ENCODE measurements around the gene C19orf18. TPM values are rescaled to one million over a fixed set of nuclear protein-coding genes. Genes with fewer than 3 reads are reported as not detected.
A peak's percentile ranks its signal among the peaks of the same experiment; 100 is the strongest.
"Not testable (repeated sequence)": the region's sequence is repeated elsewhere in the genome, so short reads cannot be mapped to it uniquely, and the experiment has no call there.

Gene C19orf18
- total RNA-seq, 2 donors from 2014 or later, result 0.40 to 0.51 TPM

- Histone ChIP-seq H3K9me3 (ENCODE audit: control insufficient read depth, low read length) (peaks cover 69% of the 10 kb centered on the region), H3K9ac (ENCODE audit: extremely low read depth, low read length, poor library complexity, severe bottlenecking) (no peak overlapping the region), H3K36me3 (ENCODE audit: control insufficient read depth, insufficient read depth, low read length) (peaks cover 28% of the 10 kb centered on the region), H3K4me1 (ENCODE audit: control insufficient read depth, insufficient read depth, low read length) (no peaks in the 10 kb centered on the region), H3K27me3 (ENCODE audit: control insufficient read depth, insufficient read depth, low read length, poor library complexity, severe bottlenecking) (no peaks in the 10 kb centered on the region), H3K27ac (ENCODE audit: low read depth, low read length) (no peak overlapping the region), H3K4me3 (ENCODE audit: low read length) (no peak overlapping the region)
- Mint-ChIP-seq H3K36me3 (ENCODE audit: low read depth) (peaks cover 68% of the 10 kb centered on the region), H3K27me3 (ENCODE audit: insufficient read depth) (no peaks in the 10 kb centered on the region), H3K27ac (no peak overlapping the region), H3K9me3 (peaks cover 85% of the 10 kb centered on the region), H3K4me3 (no peak overlapping the region), H3K4me1 (peaks cover 14% of the 10 kb centered on the region)
- TF ChIP-seq, protein P1, sequence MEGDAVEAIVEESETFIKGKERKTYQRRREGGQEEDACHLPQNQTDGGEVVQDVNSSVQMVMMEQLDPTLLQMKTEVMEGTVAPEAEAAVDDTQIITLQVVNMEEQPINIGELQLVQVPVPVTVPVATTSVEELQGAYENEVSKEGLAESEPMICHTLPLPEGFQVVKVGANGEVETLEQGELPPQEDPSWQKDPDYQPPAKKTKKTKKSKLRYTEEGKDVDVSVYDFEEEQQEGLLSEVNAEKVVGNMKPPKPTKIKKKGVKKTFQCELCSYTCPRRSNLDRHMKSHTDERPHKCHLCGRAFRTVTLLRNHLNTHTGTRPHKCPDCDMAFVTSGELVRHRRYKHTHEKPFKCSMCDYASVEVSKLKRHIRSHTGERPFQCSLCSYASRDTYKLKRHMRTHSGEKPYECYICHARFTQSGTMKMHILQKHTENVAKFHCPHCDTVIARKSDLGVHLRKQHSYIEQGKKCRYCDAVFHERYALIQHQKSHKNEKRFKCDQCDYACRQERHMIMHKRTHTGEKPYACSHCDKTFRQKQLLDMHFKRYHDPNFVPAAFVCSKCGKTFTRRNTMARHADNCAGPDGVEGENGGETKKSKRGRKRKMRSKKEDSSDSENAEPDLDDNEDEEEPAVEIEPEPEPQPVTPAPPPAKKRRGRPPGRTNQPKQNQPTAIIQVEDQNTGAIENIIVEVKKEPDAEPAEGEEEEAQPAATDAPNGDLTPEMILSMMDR (conservative IDR thresholded peaks at IDR 0.05), result no peak
- peak; percentile 89 for DNase-seq
- 89 to 93% methylated on average over 35 to 41 of the region's 41 CpGs for WGBS, 2 experiments (ENCODE audit: insufficient coverage in 1 of 2, insufficient read length in 1 of 2)
These were observed 35.5 kb upstream of the C19orf18 start for GRCh38 chr19:58009666-58010301.

GRCh38 chr19:58009301-58009665, 34.9 kb upstream of the C19orf18 start:
- Mint-ChIP-seq H3K4me3 (no peak overlapping the region), H3K27ac (no peak overlapping the region), H3K4me1 (peaks cover 11% of the 10 kb centered on the region), H3K36me3 (ENCODE audit: low read depth) (peaks cover 73% of the 10 kb centered on the region), H3K27me3 (ENCODE audit: insufficient read depth) (no peaks in the 10 kb centered on the region), H3K9me3 (peaks cover 89% of the 10 kb centered on the region)
- 91 to 93% methylated on average over 8 to 21 of the region's 21 CpGs for WGBS, 2 experiments (ENCODE audit: insufficient coverage in 1 of 2, insufficient read length in 1 of 2)
- no peak overlapping the region for H3K27ac ChIP-seq (ENCODE audit: low read depth, low read length)
- DNase-seq, result no peak
- no peak overlapping the region for H3K9ac ChIP-seq (ENCODE audit: extremely low read depth, low read length, poor library complexity, severe bottlenecking)
- no peaks in the 10 kb centered on the region for H3K27me3 ChIP-seq (ENCODE audit: control insufficient read depth, insufficient read depth, low read length, poor library complexity, severe bottlenecking)
- peaks cover 74% of the 10 kb centered on the region for H3K9me3 ChIP-seq (ENCODE audit: control insufficient read depth, low read length)
- TF ChIP-seq, protein P1 (conservative IDR thresholded peaks at IDR 0.05), result no peak
- H3K36me3 ChIP-seq (ENCODE audit: control insufficient read depth, insufficient read depth, low read length), result peaks cover 33% of the 10 kb centered on the region
- no peaks in the 10 kb centered on the region for H3K4me1 ChIP-seq (ENCODE audit: control insufficient read depth, insufficient read depth, low read length)
- no peak overlapping the region for H3K4me3 ChIP-seq (ENCODE audit: low read length)

- H3K9ac ChIP-seq (ENCODE audit: extremely low read depth, low read length, poor library complexity, severe bottlenecking); H3K27me3 Mint-ChIP-seq (ENCODE audit: insufficient read depth); H3K4me3 Mint-ChIP-seq; H3K4me3 ChIP-seq (ENCODE audit: low read length); DNase-seq; H3K27me3 ChIP-seq (ENCODE audit: control insufficient read depth, insufficient read depth, low read length, poor library complexity, severe bottlenecking); H3K27ac Mint-ChIP-seq; H3K27ac ChIP-seq (ENCODE audit: low read depth, low read length); H3K4me1 ChIP-seq (ENCODE audit: control insufficient read depth, insufficient read depth, low read length); H3K4me1 Mint-ChIP-seq: not testable (repeated sequence)
- Histone ChIP-seq H3K36me3 (ENCODE audit: control insufficient read depth, insufficient read depth, low read length) (peaks cover 37% of the 10 kb centered on the region), H3K9me3 (ENCODE audit: control insufficient read depth, low read length) (peaks cover 78% of the 10 kb centered on the region)
- Mint-ChIP-seq H3K36me3 (ENCODE audit: low read depth) (peaks cover 77% of the 10 kb centered on the region), H3K9me3 (peaks cover 93% of the 10 kb centered on the region)
- WGBS, 2 experiments (ENCODE audit: insufficient coverage in 1 of 2, insufficient read length in 1 of 2), result 91 to 94% methylated on average over 9 to 10 of the region's 10 CpGs
These were observed 34.5 kb upstream of the C19orf18 start for GRCh38 chr19:58008877-58009276.

DNA sequence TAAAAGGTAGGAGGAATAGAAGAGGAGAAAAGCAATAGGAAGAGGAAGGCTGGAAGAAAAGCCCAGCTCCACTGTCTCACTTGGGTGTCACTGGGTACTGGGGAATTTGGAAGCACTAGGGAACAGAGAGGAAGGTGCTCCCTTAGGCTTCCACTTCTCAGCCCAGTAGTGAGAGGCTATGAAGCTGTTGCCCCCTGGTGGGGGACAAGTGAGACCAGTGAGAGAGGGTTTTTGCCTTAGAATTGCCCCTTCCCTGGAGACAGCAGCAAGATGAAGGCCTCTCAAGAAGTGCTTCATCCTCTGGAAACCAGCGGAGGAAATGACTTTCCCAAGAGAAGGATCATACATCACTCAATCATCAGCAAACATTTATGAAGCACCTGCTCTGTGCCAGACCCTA, 33.0 kb upstream of the C19orf18 start:
- Mint-ChIP-seq H3K27ac (no peak overlapping the region), H3K4me1 (no peaks in the 10 kb centered on the region), H3K27me3 (ENCODE audit: insufficient read depth) (no peaks in the 10 kb centered on the region), H3K4me3 (no peak overlapping the region), H3K36me3 (ENCODE audit: low read depth) (peaks cover 79% of the 10 kb centered on the region), H3K9me3 (peaks cover 89% of the 10 kb centered on the region)
- no peaks in the 10 kb centered on the region for H3K4me1 ChIP-seq (ENCODE audit: control insufficient read depth, insufficient read depth, low read length)
- DNase-seq, result no peak
- TF ChIP-seq, protein P1 (conservative IDR thresholded peaks at IDR 0.05), result peak; percentile 65
- no peaks in the 10 kb centered on the region for H3K27me3 ChIP-seq (ENCODE audit: control insufficient read depth, insufficient read depth, low read length, poor library complexity, severe bottlenecking)
- no peak overlapping the region for H3K4me3 ChIP-seq (ENCODE audit: low read length)
- no peak overlapping the region for H3K9ac ChIP-seq (ENCODE audit: extremely low read depth, low read length, poor library complexity, severe bottlenecking)
- peaks cover 40% of the 10 kb centered on the region for H3K36me3 ChIP-seq (ENCODE audit: control insufficient read depth, insufficient read depth, low read length)
- H3K27ac ChIP-seq (ENCODE audit: low read depth, low read length), result no peak overlapping the region
- H3K9me3 ChIP-seq (ENCODE audit: control insufficient read depth, low read length), result peaks cover 77% of the 10 kb centered on the region
- WGBS, 2 experiments (ENCODE audit: insufficient coverage in 1 of 2, insufficient read length in 1 of 2), result 88 to 100% methylated on average over 1 of the region's 1 CpG
